ENCODE measurements around the gene ACTN3. TPM values are rescaled to one million over a fixed set of nuclear protein-coding genes. Genes with fewer than 3 reads are reported as not detected.

ACTN3 gene
- total RNA-seq, 6 experiments from 2014 or later, result not detected

GRCh38 chr11:66549696-66550095 lies 3.0 kb downstream of the ACTN3 start:
- Histone ChIP-seq H3K27me3 (no peaks in the 10 kb centered on the region), H3K4me3 (no peak overlapping the region), H3K9me3 (no peaks in the 10 kb centered on the region), H3K27ac (no peak overlapping the region), H3K4me1 (peaks cover 0 to 7% (median 0%) of the 10 kb centered on the region in 4 donors), H3K36me3 (no peaks in the 10 kb centered on the region)
- WGBS (ENCODE audit: insufficient coverage, low coverage, low lambda C conversion rate, missing lambda C conversion rate), result 70% methylated on average over 3 of the region's 3 CpGs
- TF ChIP-seq POLR2A (IDR thresholded peaks at IDR 0.05) (no peak), CTCF (IDR thresholded peaks at IDR 0.05) (no peak)
- ATAC-seq, result no peak
- intact Hi-C loops (cut with DNase I), result no loop called here
- no peak for DNase-seq

- Histone ChIP-seq H3K36me3 (no peaks in the 10 kb centered on the region), H3K27ac (no peak overlapping the region), H3K4me3 (no peak overlapping the region), H3K9me3 (no peaks in the 10 kb centered on the region), H3K4me1 (no peaks in the 10 kb centered on the region), H3K27me3 (no peaks in the 10 kb centered on the region)
- WGBS (ENCODE audit: insufficient coverage, low coverage, low lambda C conversion rate, missing lambda C conversion rate), result 88% methylated on average over 2 of the region's 4 CpGs
- ATAC-seq (no peak), DNase-seq (no peak)
- no peak for TF ChIP-seq CTCF (IDR thresholded peaks at IDR 0.05)
- TF ChIP-seq POLR2A (IDR thresholded peaks at IDR 0.05), result no peak
- intact Hi-C loops (cut with DNase I), result no loop called here
Observed at GRCh38 chr11:66550887-66551286, 4.2 kb downstream of the ACTN3 start.

DNA sequence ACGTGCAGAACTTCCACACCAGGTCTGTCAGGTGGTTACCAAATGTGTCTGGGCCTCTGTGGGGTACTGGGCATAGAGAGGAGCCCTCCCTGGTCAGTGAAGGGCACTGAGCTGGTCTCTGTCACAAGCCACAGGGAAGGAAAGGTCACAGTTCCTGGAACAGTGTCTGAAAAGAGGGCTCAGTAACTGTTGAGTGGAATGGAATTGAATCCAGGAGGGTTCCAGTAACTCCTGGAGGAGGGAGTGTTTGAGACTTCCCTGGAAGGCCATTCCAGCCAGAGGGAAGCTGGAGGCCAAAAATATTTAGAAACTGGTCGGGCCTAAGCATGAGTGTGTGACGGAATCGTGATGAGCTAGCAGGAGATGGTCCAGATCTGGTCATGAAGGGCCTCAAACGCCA lies 7.9 kb downstream of the ACTN3 start:
- peaks cover 0 to 4% (median 0%) of the 10 kb centered on the region in 4 donors for H3K4me1 ChIP-seq
- no peaks in the 10 kb centered on the region for H3K9me3 ChIP-seq
- ATAC-seq (no peak), DNase-seq (no peak)
- 83% methylated on average over 4 of the region's 5 CpGs for WGBS (ENCODE audit: insufficient coverage, low coverage, low lambda C conversion rate, missing lambda C conversion rate)
- no peak for TF ChIP-seq CTCF (IDR thresholded peaks at IDR 0.05)
- no peak for TF ChIP-seq POLR2A (IDR thresholded peaks at IDR 0.05)
- intact Hi-C loops (cut with DNase I), result no loop called here
- no peaks in the 10 kb centered on the region for H3K36me3 ChIP-seq
- no peak overlapping the region for H3K27ac ChIP-seq
- no peaks in the 10 kb centered on the region for H3K27me3 ChIP-seq
- no peak overlapping the region for H3K4me3 ChIP-seq

DNA sequence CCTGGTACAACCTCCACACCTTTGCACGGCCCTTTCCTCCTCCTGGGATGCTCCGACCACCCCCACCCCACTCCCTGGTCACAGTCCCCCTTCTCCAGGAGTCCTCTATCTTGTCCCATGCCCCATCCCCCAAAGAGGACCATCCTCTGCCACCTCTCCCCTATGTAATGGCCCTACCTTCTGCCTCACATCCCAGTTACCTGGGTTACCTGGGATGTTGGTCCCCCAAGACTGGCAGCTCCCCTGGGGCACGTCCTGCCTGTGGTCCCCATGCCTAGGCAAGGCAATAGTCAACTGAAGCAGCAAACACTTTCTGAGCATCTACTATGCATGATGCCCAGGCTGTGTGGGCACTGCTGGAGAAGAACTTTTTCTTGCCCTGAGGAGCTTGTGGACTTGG lies 8.7 kb downstream of the ACTN3 start:
- ATAC-seq (no peak), DNase-seq (no peak)
- H3K27me3 ChIP-seq, result no peaks in the 10 kb centered on the region
- WGBS (ENCODE audit: insufficient coverage, low coverage, low lambda C conversion rate, missing lambda C conversion rate), result 52% methylated on average over 3 of the region's 3 CpGs
- intact Hi-C loops (cut with DNase I), result no loop called here
- no peak overlapping the region for H3K4me3 ChIP-seq
- no peaks in the 10 kb centered on the region for H3K36me3 ChIP-seq
- TF ChIP-seq POLR2A (IDR thresholded peaks at IDR 0.05) (no peak), CTCF (IDR thresholded peaks at IDR 0.05) (no peak)
- peaks cover 0 to 4% (median 0%) of the 10 kb centered on the region in 4 donors for H3K4me1 ChIP-seq
- H3K27ac ChIP-seq, result no peak overlapping the region
- no peaks in the 10 kb centered on the region for H3K9me3 ChIP-seq

DNA sequence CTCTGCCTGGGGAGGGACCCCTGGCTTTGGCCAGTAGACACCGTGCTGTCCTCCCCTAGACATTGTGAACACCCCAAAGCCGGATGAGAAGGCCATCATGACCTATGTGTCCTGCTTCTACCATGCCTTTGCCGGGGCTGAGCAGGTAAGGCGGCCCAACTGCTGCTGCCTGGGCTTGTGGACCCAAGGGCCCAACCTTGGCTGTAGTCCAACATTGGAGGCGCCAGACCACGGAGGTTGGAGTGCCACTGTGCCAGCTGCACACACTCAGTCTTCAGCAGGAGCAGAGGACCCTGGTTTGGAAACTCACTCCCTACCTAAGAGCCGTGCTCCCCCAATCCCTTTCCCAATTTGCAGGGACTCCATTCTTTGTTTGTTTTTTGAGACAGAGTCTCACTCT lies 9.4 kb downstream of the ACTN3 start:
- H3K9me3 ChIP-seq, result no peaks in the 10 kb centered on the region
- peaks cover 0 to 4% (median 0%) of the 10 kb centered on the region in 4 donors for H3K4me1 ChIP-seq
- intact Hi-C loops (cut with DNase I), result no loop called here
- H3K27me3 ChIP-seq, result no peaks in the 10 kb centered on the region
- H3K36me3 ChIP-seq, result no peaks in the 10 kb centered on the region
- DNase-seq, result no peak
- no peak for TF ChIP-seq CTCF (IDR thresholded peaks at IDR 0.05)
- TF ChIP-seq POLR2A (IDR thresholded peaks at IDR 0.05), result no peak
- H3K27ac ChIP-seq, result no peak overlapping the region
- WGBS (ENCODE audit: insufficient coverage, low coverage, low lambda C conversion rate, missing lambda C conversion rate), result 100% methylated on average over 1 of the region's 7 CpGs
- ATAC-seq, result no peak
- no peak overlapping the region for H3K4me3 ChIP-seq
